ENCODE data around the gene YEATS4.

DNA sequence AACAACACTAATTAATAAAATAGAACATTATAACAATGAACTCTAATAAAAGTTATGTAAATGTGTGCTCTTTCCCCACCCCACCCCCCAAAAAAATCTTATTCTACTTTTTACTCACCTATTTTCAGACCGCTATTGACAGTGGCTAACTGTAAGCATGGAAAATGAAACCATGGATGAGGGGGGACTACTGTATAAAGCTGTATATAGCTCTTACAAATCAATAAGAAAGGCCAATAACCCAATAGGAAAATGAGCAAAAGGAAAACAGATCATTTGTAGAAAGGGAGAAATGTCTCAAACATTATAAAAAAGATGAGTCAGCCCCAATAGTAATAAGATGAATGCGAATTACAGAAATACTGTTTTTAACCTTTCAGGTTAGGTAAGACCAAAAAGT is 27.4 kb downstream of the YEATS4 start:
- TF ChIP-seq, protein P1, sequence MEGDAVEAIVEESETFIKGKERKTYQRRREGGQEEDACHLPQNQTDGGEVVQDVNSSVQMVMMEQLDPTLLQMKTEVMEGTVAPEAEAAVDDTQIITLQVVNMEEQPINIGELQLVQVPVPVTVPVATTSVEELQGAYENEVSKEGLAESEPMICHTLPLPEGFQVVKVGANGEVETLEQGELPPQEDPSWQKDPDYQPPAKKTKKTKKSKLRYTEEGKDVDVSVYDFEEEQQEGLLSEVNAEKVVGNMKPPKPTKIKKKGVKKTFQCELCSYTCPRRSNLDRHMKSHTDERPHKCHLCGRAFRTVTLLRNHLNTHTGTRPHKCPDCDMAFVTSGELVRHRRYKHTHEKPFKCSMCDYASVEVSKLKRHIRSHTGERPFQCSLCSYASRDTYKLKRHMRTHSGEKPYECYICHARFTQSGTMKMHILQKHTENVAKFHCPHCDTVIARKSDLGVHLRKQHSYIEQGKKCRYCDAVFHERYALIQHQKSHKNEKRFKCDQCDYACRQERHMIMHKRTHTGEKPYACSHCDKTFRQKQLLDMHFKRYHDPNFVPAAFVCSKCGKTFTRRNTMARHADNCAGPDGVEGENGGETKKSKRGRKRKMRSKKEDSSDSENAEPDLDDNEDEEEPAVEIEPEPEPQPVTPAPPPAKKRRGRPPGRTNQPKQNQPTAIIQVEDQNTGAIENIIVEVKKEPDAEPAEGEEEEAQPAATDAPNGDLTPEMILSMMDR (IDR thresholded peaks at IDR 0.05), result no peak
- TF ChIP-seq POLR2A (IDR thresholded peaks at IDR 0.05), result no peak
